NCI-H2196 treated with DMSO at 0.1 percent for 48 hours (cell line): ENCODE data around the gene DUOX1.

Source experiments
- DNase-seq: peaks from one replicate; lab custom pipeline; 2025; ENCODE audit not compliant: unreplicated experiment; lab: John Stamatoyannopoulos, UW

Gene DUOX1

DNA sequence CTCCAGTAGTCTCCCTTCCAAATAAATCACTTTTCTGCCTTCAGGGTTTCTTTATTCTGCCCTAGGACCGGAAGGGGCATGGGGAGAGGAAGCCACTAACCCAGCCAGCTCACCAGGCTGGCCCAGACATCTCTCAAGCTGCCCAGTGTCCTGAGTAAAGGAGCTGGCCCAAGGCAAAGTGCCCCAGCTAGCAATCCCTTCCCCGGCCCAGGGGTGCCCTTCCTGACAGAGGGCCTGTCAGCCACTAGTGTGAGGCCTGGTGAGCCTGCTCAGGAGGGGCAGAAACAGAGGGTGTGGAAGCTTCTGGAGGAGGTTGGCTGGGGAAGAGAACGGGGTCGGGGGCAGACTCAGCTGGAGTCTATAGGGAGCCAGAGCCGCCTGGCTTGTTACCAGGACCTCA lies 35.7 kb downstream of the DUOX1 start:
- DNase-seq = no peak

DNA sequence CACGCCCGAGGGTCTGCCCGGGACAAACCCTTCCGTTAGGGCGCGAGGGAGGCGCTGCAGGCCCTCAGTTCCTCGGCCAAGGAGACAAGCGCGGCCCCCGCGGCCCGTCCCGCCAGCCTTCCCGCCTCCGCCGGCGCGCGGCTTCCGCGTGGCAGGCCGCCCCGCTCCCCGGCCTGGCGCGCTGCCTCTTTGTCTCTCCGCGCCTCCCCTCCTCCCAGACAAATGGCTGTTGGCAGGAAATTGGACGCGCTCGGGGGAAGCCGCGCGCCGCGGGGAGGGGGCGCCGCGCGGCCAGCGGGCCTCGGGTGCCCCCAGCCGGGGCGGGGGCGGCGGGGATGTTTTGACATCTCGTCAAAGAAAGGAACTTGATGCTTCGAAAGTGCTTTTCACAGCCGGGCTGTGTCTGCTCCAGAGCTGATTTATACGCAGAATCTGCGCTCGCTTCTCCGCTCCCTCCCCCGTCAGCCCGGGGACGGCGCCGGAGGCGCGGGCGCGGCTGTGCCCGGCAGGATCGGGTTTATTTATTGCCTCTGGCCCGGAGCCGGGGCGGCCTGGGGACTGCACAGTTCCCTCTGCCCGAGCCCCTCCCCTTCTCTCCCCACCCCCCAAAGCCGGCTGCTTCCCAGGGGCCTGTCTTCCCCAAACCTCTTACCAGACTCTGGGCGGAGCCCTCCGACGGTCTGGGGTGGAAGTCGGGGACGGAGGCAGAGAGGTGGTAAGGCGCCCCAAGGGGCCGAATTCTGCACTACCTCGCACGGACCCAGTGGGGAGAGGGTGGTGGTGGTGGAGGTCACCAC lies 37.2 kb downstream of the DUOX1 start:
- DNase-seq = peak; percentile 11

DNA sequence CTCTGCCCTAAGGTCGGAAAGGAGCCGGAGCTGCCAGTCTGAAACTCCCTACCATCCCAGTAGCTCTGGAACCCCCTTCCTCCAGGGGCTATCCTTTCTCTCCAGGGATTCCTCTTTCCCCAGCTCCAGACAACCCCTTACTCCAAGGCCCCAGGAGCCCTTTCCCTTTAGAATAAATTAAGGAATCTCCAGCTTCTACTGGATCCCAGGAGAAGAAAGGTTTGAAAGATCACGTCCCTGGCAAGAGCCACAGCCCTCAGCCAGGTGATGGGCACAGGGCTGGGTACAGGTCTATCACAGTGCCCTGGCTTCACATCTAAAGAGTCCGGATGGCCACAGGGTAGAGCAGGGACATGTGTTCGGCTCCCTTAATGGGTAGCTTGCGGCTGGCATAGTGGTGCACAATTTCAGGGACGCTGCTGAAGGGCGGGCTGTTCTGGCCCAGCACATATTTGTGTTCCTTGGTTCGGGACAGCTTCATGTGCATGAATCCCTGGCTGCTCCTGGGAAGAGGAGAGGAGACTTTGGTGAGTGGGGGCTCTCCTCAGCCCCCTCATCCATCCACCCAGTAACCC lies 37.9 kb downstream of the DUOX1 start:
- no peak for DNase-seq

DNA sequence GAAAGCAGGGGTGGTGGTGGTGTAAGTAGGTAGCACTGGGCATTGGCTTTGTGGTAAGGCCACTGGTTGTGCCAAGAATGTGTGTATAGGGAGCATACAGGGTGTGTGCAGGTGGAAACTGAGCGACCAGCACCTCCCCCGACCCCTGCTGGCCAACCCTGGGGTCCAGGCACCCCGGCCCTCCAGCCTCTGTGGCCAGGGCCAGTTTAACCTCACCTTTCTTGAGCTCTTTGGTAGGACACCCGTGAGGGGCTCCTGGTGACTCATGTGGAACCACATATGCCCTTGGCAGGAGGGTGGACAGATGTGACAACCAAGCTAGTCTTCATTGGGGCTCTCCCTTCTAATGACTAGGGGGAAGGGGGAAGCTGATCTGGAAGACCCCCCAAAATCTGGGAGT lies 38.5 kb downstream of the DUOX1 start:
- no peak for DNase-seq

DNA sequence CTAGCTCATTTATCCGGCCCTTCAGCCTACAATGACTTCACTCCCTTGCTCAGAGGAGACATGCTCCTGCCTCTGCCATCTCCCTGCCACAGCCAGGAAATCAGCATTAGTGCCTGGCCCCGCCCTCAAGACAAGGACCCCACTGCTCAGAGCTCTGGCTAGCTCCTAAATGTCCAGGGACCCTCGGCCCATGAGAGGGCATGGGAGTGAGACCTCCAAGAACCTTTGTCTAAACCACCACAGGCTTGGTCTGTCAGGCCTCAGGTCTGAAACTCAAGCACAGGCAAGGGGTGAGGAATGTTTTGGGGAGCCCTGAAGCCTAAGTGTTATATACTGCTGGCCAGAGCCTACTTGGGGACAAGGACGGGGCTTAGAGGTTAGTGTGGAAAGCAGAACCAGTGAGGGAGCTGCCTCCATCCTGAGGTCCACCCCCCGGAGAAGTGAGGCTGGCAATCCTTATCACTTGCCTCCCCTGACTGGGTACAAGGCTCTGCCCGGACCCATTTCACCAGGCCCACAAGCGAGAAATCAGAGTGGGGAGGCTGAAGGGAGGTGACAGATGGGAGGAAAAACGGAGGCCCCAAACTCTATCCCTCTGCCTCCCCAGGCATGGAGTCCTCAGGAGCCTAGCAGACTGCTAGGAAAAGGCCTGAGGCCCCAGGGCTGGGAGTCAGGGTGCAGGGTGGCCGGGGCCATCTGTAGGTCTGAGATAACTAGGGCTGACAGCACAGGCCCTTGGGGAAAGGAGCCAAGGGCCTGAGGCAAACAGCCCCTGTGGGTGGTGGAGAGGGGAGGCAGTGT lies 39.2 kb downstream of the DUOX1 start:
- no peak for DNase-seq

DNA sequence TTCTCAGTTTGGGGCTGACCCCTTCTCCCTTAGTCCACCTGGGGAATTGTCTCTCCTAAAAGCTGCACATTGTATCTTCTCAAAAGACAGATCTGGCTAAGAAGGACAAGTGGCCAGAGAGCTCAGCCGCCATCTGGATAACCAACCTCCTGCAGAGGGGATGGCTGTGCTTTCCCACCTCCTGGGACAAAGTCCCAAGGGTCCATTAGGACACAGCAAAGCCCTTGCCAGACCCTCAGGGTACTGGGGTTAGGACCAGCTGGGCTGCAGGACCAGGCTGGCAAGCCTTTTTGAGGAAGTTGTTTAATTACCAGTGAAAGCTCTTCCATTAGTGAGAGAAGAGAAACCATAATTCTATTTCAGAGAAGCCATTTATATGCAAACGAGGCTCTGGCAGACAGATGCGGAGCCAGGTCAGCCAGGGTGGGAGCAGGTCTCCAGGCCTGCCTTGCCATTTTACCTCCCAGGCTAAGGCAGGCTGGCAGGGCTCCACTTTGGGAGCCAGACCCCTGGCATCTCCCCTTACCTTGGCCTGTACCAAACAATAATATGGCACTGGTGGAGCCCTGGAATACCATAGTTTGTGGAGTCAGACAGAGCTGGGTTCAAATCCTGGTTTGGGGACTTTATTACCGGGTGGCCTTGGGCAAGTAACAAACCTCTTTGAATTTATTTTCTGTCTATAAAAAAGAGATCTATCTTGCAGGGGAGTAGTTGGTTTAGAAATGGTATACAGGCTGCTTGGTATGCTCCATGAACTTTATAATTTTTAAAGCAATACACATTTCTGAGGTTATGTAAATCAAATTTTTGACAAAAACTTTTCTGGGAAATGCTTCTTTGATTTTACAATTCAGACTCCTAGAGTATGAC lies 40.0 kb downstream of the DUOX1 start:
- DNase-seq = no peak

DNA sequence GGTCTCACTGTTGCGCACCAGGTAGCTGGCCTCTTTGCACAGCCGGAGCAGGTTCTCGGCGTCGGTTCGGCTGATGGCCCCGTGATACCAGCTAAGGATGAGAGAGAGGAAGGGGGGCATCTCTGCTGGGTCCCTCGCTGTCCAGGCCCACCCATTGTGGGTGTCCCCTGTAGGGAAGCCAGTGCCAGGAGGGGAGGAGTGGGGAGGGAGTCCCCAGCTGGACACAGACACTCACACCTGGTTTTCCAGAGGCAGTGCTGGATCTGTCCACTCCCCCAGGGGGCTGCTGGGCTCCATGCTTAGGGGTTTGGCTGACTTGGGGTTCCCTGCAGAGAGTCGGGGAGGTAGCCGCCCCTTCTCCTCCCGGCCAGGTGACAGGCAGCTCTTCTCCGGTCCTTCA lies 42.1 kb downstream of the DUOX1 start:
- DNase-seq = no peak

DNA sequence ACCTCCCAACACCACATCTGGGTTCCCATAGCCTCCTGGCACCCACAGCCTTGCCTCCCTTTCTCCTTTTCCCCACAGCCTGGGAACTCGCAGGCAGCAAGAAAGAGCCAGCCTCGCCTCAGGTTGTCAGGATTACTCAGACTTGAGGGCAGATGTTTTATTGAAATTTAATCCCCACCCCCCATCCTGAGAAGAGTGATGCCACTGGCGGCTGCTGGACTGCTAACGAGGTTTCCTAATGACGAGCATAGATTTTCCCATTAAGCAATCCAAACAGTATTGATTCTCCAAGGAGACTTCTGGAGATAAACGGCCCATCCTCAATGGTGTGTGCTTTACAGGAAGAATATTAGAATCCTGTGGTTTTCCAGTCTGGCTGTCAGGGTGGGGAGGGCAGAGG lies 44.3 kb downstream of the DUOX1 start:
- DNase-seq = no peak

DNA sequence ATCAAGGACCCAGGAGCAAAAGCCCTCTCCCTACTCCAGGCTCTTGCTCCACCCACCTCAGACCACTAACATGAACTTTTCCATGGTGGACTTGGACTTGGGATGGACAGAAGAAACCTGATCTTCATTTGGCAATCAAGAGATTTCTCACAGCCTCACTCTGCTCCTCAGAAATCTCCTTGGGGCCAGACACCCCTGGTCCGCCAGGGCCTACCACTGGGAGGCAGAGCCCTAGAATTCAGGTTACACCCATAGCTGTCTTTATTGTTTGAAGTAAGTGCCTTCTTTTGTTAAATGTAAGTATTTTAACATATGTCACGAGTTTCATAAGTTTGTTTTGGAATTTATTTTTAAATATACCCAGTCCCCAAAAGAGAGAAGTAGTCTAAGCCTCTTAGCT lies 44.8 kb downstream of the DUOX1 start:
- DNase-seq = no peak

DNA sequence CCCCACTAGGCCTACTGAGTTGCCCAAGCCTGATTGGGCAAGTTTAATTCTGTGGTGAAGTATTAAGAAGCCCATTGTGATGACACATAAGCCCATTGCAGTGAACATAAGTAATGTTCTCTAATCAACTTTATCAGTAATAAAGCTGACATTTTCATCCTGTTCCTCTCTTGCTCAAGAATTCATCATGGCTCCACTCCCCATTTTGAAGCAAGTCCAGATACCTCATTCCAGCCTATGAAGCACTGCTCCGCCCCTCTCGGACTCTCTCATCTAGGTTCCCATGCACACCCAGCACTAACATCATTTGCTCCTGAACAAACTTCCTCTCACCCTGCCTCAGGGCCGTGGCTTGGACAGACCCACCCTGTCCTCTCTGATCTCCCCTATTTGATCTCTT lies 47.5 kb downstream of the DUOX1 start:
- DNase-seq = no peak

DNA sequence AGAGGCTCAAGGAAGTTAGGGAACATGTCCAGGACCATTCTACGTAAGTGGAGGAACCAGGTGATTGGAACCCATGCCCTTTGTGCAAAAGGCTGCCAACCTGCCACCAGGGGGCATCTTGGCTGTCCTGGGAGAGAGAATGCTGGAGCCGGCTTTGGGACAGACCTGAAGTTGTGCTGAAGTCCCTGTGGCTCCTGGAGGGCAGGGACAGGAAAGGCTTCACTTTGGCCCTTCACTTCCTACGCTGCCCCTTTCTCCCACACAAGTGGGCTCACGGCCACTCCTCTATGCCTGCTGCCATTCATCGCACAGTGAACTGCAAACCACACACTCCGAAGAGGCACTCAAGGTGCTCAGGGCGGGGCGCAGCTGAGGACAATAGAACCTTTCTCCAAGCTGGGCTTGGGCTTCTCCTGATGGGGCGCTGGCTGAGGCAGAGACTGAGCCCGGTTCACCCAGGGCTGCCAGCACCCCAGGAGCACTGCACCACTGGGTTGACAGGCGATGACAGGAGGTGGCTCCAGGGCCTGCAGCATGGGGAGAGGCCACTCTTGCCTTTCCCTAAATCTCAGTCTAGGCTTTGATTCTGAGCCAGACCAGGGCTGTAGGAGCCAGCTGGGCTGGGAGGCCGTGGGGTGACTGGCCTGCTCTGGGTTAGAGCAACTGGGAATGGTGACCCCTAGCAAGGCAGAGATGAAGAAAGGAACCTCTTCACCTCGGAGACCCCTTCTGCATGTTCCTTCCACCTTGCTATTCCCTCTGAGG lies 49.6 kb downstream of the DUOX1 start:
- no peak for DNase-seq

DNA sequence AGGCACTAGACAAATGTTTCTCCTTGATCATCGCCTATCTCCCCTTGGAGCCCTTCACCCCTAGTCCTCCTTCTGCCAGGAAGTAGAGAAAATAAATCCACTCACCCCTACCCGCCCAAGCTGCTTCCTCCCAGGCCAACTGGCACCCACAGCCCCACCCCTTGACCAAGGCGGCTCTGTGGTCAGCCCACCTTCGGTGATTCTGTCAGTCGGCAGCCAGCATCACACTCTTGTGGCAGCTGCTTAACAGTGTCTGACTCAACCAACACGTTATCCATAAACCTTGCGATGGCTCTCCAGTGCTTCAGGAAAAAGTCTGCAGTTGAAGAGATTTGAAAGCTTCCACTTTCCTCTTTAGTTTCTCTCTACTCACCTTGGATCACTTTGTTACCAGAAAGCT lies 50.4 kb downstream of the DUOX1 start:
- no peak for DNase-seq

DNA sequence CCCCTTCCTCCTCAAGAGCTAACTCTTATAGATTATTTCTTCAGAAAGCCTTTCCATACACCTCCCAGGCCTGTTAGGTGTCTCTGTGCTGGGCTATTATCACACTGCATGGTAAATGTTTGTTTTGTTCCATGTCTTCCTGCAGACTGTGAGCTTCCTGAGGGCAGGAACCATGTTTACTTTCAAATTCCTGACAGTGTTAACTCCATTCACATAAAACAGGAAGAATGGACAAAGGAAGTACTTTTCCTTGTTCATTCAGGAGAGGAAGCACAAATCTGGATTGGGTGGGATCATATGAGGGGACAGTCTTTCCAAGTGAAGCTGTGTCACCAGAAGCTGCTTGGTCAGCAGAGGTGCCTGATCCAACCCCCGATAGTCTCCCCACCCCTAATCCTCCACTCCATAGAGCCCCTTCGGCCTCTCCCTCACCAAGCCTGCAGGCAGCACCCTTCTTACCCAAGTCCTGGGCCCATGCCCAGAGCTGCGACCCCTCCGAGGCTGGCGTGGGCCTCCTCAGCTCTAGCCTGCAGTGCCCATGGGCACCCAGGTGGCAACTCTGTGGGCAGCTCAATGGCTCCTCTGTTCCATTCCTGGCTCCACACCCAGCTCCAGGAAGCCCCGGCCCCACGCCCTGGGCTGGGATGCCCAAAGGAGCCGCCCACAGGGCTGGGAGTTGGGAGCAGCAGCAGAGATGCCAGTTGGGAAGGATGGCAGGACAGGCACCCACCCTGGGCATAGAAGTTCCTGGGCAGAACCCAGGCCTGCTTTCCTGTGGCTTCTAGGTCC lies 51.0 kb downstream of the DUOX1 start:
- no peak for DNase-seq

DNA sequence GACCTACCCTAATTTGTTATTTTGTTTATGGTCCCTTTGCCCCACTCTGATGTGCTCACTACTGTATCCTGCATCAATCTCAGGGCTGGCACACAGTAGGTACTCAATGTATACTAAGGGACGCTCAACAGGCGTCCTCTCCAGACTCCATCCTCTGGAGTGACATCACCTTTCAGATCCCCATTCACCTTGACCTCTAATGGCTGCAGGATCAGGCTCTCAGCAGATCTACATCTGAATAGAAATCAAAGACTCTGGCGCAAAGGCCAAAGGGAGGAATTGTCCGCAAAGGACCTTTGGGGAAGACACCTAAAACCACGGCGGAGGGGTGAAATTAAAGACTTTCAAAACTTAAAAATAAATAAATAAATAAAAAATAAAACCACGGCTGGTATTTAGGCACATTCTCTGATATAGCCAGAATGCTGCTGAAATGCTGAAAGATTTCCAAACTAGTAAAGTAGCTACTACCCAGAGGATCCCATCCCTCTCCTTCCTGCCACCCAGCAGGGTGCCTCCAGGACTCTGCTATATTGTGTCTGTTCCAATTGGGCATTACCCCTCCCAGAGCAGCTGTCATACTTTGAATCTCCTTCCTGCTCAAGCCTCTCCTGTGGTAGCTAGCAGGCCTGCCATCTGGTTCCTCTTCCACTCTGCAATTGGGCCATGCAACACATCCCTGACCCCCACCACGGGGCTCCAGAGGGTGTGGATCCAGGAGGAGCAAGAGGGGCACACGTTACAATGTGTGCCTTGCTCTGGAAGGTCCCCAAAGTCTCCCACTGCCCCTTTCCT lies 51.9 kb downstream of the DUOX1 start:
- DNase-seq = no peak

DNA sequence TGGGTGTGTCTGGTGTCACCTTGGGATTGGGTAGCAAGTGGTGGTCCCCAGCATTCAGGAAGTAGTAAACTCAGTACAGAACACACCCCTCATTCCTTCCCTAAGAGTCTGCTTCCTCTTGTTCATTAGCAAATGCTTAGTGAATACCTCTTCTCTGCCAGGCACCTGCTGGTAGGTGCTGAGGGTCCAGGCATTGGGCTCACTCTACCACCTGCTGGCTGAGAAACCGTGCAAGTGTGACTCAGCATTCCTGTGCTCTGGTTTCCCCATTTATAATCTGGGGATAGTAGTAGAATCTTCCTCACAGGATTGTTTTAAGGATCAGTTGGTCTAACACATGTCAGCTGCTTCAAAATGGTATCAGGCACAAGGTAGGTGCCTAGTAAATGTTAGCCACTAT lies 53.2 kb downstream of the DUOX1 start:
- no peak for DNase-seq

DNA sequence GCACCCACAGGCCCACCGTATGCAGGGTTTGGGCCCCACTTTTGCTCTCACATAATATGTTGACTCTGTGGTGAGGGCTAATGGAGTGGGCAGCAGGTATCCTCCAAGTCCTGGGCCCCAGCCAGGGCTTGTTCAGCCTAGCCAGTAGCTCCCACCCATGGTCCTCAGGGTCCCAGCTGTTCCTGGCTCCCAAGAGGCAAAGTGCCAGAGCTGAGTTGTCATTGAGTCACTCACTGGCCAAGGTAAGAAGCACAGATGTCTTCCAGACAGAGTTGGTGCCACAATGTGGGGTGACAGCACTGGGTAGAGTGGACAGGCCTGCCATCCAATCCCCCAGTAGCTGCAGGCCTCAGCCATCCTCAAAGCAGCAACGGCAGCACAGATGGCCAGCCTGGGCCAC lies 53.7 kb downstream of the DUOX1 start:
- DNase-seq = no peak

DNA sequence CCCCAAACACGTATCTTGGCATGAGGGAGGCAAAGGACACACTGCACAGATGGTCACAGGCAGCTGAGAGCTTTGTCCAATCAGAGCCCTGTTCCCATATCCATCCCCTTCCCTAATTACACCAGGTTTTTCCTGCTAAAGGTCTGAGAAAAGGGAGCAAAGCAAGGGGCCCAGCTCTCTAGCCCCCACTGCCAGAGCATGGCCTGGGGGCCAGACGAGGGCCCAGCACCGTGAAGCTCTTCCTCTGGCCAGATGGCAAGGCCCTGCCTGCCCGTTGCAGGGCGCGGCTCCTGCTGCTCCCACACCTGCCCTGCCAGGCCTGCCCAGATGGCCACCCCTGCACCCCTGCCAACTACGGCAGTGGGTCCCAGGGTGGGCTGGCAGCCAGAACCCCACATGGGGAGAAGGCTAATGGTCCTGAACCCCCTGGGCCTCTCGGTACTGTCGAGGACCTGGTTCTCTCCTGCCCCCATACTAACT lies 54.8 kb downstream of the DUOX1 start:
- DNase-seq = no peak

DNA sequence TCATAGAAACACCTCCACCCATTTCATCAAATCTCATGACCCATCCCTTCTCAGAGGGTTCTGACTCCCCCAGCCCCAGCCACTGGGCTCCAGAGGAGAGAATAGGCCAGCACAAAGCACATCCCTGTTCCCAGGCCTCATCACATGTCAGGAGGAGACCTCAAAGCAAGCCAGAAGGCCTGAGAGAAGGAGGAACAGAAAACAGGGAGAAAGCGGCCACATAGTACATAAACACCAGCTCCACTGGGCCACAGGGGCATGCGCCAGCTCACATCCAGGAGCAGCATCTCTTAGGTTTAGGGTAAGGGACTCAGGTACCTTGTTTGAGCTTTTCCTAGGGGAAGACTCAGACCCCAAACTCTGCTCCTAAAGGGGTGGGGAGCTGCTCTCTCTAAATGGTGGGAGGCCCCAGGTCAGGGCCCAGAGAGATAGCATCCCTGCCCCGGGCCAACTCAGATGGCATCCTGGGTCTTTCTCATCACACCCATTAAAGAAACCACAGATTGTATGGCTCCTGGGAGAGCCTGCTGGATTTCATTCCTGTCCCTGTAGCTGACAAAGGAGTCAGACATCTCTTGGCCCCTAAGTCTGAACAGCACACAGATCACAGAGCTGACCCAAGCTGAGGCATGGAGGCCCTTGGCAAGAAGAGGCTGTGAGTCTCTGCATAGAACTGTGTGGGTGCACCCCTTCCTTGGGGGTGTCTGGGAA lies 55.4 kb downstream of the DUOX1 start:
- DNase-seq = no peak
